NOMO-1 (cell line): Measurements from ENCODE around the gene ARL5A.
"Not testable (repeated sequence)": the region's sequence is repeated elsewhere in the genome, so short reads cannot be mapped to it uniquely, and the experiment has no call there.

Source experiments
- DNase-seq, 2 experiments: peaks; one replicate each; lab custom pipeline; 2025; ENCODE audit not compliant: unreplicated experiment in 2 of 2; lab: John Stamatoyannopoulos, UW

Gene ARL5A, protein sequence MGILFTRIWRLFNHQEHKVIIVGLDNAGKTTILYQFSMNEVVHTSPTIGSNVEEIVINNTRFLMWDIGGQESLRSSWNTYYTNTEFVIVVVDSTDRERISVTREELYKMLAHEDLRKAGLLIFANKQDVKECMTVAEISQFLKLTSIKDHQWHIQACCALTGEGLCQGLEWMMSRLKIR

DNA sequence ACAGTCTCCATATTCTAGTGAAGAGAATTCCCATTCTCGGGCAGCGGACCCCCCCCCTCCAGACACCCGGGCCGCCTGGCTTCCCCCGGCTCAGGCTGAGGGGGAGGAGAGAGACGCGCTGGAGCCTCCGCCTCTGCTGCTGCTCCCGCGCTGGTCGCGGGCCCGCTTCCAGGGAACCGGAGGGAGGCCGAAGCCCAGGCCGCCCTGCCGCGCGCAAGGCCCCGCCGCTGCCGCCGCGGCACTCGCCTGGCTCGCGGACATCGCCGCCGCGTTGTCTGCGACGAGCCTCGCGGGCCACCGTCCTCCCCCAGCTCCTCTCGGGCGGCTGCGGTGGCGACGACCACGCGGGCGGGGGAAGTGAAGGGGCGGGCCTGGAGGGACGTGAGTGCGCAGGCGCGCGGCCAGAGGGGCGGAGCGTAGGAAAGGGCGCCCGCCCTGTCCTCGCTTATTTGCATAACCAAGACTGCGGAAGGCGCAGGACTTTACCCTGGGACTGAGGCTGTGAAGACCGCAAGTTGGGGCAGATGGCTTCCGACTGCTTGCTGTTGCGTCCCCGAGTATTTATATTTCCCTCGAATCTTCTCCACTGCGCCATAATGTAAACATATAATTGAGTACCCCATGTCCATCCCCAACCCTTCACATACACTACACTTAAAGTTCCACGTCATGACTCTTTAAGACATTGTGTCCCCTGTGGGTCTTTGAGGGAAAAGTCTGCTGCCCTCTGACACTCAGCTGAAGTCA, at the start of gene ARL5A:
Gene ARL5A, minus strand, starts transcription at position 279 of the 747 bp plus-strand sequence. Its CDS starts 245 bp downstream, at position 34.
- peak; percentile 90 to 94 for DNase-seq

DNA sequence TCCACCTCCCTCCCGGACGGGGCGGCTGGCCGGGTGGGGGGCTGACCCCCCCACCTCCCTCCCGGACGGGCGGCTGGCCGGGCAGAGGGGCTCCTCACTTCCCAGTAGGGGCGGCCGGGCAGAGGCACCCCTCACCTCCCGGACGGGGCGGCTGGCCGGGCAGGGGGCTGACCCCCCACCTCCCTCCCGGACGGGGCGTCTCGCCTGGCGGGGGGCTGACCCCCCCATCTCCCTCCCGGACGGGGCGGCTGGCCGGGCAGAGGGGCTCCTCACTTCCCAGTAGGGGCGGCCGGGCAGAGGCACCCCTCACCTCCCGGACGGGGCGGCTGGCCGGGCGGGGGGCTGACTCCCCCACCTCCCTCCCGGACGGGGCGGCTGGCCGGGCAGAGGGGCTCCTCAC, 47.4 kb upstream of the ARL5A start:
- not testable (repeated sequence) for DNase-seq

DNA sequence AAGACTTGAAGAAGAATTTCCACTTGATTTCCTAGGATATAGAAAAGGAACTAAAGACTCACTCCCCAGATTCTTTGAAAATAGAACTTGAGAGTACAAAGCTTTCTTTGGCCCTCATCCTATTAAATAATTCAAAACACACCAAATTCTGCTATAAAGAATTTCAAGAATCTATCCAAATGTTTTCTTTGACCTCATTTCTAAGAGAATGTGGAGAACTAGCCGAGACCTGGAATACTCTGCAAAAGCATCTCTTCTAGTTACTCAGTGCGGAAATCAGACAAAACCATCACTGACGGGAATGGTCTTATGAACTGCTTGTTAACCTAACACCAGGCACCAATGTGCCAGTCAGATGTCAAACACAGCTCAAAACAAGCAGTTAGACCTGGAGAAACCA, 44.2 kb upstream of the ARL5A start:
- no peak for DNase-seq

DNA sequence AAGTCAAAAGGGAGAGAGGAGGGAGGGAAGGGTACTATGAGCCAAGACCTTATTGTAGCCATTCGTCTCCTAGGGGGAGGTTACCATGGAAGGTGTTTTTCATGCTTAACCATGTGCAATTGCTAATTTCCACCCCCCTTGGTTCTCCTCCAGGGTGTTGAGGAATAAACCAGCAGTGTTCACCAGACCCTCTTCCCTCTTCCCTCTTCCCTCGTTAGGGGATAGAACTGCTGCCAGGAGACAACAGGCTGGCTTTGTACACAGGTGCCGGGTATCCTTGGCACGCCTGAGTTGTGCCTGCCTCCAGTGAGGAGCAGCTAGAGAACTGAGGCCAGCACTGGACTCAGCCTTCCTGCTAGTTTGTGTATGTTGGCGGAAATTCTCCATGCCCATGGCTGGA, 41.1 kb upstream of the ARL5A start:
- DNase-seq, result no peak

DNA sequence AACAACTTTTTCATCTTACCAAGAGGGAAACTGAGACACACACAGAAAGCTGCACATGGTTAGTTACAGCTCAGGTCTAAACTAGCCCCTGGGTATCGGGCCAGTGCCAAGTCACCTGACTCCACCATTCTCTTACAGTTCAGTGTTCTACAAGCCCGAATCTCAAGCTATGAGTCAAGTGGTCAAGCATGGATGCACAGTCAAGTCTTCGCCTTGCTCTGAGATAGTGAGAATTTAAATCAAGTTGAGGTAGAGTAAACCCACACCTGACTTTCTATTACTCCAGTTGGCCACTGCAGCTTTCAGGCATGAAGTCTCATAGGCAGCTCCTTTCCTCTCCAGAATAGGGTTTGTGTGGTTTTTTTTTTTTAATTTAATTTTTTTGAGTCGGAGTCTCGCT, 34.5 kb upstream of the ARL5A start:
- DNase-seq, result no peak

DNA sequence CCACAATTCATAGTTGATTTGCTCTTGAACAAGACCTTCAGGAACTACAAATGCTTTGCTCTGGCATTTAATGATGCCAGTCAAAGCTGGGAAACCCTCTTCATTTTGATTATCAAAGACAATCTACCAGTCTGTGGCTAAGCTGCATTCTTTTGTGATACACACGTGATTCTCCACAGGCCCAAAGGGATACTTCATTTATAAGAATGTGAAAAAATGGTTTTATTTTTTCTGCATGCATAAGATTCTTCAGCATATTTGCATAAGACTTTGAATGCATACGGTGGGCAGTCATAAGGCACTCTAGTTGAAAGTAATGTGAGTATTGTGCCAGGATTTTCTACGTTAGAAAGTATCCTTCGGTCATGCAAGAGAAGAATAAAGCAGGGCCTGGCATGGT, 33.0 kb upstream of the ARL5A start:
- DNase-seq, result no peak

DNA sequence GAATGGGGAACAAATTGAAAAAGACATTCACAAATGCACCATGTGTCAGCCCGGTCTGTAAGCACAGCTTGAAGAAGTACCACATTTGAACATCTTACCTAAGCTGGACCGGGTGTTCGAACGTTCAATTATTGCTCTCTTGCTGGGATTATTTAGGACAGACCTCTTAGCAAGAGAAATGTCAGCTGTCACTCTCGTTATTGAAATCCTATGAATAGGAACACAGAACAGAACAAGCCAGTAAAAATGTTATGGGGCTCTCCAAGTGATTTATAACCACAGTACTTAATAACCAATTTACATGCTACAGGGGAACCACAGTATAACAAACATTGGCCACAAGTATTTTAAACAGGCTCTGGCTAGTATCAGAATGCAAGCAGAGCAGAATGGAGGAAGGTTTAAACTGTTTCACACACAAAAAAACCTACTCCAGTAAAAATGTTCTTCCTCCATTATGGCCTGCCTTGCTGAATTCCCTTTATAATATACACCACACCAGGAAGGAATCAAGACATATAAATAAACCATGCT, 32.5 kb upstream of the ARL5A start:
- DNase-seq, result no peak

DNA sequence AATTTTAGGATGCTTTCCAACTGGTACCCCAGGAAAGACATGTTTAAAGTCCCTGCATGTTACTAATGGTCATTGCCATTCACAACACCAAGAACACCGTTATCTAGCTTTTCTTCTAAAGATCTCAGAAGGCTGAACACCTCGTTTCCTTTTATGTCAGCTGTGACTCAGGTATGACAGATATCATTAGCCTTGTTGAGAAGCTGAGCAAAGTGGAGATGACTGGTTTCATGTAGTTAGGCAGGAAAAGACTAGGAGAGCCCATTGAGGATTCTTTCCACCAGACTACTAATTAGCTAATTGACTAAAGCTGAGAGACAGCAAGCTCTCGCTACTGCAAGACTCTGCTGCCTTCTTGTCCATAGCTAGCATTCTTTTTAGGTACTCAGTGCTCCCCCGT, 32.0 kb upstream of the ARL5A start:
- DNase-seq, result no peak

DNA sequence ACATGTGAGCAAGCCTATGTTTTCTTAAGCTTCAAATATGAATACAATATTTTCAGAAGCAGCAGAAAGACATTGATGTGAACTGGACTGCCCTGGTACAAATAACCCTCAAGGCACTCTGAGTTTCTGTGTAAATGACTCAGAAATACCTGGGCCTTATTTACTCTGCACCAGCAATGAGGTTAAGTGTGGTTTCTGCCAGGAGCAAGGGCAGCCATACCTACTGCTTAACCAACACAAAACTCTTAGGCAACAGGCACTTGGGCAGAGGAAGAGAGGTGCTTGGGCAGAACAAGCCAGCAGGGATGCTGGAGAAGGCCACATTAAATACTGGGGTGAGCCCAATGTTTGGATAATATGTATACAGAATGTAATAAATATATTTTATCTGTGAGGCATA, 29.4 kb upstream of the ARL5A start:
- no peak for DNase-seq

DNA sequence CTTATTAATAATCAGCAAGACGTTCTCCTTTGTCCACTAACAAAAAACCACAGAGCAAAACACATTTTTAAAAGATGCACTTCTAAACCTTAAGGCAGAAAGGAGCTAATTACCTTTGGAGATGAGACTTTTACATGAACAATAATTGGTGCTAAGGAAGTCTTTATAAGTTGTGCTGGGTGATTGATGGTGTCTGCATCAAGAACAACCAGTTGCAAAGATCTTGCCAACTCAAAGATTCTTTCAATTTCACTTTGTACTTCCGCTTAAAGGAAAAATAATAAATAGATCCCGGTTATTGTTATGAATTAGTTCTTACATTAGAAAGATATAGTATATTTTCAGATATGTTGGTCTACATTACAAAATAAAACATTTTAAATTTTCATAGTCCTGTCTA, 26.9 kb upstream of the ARL5A start:
- DNase-seq, result peak; percentile 4 to 66

DNA sequence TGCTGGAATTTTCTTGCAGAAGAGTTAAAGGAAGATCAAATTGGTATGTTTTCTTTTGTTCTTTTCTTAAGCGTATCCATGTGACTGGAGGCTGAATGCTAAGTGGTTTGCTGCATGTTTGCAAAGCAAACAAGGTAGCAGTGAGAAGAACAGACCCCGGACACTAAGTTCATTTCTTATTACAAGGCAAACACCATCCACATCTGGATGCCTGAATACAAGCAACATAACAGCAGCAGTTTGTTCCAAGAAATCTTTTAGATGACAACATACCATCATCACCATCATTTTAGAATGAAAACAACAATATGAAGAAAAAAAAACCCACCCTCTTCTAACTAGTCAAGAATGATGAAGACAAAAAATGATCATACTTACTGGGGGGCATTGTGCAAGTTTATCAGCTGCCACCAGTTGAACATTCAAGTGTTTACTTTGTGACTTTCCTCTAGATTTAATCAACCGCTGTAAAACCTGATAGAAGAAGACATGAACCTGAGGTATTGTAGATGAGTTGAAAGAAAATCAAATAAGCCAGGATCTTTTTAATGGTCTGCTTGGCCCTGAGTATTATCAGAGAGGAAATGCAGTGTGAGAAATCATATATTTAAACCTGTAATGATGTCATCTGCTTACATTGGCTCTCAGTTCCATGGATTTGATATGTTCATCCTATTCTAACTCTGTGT, 25.0 kb upstream of the ARL5A start:
- no peak for DNase-seq

DNA sequence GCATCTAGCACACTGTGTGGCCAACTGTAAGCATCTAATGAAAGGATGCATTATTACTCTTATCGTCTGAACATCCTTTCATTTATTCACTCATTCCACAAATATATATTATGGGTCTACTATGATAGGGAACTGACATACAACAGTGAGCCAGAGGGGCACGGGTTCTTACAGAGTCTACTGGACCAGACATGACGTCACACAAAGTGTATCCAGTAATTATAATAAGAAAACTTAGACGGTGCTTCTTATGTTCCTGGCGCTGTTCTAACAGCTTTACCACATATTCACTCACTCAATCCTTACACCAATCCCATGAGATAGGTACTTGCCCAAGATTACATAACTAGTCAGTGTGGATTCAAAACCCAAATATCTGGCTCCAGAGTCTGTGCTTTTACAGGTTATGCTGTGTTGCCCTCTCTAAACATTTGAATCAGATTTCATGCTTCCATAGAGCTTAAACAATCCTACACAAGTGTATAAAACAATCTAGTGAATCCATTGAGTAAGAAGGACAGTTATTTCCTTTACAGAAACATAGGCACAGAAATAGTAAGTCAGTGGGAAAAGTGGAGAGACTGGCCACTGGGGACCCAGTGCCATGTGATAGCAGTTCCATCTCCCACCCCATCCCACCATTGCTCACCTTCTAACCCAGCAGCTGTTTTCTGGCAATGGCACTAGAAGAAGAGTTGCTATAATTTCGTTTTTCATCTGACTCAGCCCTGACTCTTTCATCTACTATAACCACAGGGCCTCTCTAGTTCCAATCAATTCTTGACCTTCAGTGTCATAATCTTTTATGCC, 24.2 kb upstream of the ARL5A start:
- DNase-seq, result no peak

DNA sequence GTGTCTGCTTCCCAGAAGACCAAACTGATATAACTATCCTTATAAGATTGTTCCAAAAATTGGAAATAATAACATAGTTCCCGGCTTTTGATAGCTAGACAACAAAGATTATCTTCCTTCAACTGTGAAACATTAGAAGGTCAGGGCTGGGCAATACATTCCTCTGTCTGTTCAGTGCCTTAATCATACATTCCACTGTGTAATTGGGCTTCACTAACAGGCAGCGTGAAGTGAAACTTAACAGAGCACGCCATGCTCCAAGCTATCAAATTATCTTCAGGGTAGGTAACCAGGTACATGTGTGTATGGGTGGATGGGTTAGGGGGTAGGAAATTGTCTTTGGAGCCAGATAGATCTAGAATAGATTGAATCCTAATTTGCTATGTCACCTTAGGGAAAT, 23.5 kb upstream of the ARL5A start:
- DNase-seq, result no peak

DNA sequence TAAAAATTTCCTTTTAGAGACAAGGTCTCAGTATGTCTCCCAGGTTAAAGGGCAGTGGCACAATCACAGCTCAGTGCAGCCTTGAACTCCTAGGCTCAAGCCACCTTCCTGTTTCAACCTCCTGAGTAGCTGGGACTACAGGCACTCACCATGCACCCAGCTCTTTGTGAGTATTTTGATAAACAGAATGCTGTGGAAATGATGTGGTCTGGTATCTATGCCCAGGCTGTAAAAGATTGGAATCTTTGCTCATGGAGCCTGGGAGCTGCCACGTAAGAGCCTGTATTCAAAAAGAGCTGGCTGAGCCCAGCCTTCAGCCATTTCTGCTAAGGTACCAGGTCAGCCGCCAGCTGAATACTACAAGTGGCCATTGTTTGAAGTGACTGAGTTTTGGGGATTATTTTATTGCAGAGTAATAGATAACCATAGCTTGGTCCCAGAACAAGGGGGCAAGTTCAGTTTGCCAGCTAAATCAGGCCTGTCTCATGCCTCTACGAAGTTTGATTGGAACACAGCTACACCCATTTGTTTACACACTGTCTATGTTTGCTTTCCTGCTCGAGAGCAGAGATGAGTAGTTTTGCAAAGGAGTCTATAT, 21.3 kb upstream of the ARL5A start:
- no peak for DNase-seq

DNA sequence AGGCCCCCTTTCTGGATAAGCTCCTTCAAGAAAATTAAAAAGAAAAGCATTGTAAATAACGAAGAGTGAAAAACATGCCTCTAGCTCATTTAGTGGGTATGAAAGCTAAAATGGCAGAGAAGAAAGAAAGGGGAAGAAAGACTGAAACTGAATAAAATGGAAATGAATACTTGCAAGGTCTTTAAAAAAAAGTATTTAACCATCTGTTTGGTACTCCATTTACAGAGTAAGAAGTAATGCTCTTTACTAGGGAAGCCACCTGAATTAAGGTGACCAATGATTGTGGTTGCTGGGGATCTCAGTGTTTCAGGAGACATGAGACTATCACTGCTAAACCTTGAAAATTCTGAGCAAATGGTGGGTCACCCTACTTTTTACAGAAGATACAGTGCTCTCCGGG, 17.7 kb upstream of the ARL5A start:
- no peak for DNase-seq

DNA sequence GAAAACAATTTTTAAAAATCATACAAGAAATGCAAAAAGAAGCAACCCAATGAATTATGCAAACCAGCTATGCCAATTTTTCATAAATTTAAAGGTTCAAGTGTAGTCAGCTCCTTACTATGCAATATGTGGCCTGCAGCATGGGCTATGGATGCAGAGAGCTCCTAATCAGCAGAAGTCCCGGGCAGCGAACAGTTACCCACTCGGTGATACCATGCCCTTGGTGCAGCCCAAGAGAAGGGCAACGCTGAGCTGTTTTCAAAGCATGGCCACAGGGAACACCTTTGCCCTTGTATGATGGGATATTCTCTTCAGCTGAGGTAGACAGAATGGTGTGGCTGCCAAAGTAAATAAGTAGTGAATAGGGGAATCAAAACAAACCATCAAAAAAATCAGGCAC, 17.3 kb upstream of the ARL5A start:
- DNase-seq, result no peak

DNA sequence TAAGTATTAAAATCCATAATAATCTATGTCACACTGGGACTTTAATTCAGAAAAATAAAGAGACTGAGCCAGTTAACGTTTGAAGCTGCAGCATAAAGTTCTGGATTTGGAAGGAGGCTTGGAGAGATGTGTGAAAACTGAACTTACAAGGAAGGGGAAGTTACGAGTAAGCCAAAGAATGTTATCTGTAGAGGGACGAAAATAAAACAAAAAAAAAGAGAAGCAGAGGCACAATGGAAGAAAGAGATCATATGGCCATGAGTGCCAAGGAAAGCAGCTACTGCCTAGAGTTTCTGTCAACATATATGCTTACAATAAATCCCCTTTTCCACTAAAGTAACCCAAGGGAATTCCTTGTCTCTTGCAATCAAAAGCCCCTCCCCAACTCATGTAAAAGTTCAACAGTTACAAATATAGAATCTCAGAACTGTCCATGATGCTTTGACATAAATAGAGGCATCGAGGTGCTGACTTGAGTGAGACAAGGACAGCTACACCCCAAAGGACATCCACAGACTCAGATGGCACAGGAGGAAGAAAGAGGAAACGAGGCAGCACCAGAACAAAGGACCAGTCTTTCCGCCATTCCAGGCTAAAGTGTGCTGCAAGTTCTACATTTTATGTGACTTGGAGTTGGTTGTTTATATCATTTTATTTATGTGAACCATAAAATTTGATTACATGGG, 16.1 kb upstream of the ARL5A start:
- DNase-seq, result peak; percentile 0 to 27

DNA sequence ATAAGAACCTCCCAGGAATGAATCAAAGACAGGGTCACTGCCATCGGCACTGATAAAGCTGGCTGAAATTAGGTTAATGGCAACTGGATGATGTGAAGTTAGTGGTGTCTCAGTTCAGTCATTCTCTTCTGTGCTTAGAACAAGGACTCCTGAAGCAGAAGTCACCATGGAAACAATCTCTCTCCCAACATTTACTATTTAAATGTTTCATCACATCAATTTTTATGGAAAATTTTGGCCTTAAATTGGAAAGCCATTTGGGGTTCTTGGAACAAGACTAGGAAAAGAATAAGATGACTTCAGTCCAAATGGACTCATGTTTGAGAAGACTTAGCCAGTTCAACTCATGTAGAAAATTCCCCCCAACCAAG, 15.5 kb upstream of the ARL5A start:
- DNase-seq, result no peak

DNA sequence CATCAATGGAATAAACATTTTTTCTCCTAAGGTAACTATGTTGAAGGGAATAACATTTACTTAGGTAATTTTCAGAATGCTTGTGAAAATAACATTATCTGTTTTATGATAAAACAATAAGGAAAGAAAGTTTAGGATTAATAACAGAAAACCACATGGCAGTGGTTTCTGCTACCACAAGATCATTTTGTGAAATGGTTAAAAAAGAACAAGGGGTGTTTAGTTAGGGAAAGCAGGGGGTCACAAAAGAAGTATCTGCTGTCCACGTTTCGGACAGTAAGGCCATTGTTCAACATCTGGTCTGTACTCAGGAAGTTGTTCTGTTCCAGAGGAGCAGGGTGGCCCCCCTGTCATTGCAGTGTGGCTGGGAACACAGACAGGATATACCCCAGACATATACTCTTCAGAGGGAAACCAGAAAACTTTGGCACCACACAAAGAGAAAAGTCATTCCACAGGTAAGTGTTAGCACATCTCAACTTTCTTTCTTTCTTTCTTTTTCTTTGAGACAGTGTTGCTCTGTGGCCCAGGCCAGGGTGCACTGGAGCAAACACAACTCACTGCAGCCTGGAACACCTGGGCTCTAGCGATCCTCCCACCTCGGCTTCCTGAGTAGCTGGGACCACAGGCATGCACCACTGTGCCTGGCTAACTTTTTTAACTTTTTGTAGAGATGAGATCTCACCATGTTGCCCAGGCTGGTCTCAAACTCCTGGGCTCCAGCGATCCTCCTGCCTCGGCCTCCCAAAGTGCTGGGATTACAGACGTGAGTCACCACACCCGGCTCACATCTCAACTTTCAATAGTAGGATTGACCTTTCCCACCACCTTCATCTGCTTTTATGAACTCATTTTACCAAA, 14.8 kb upstream of the ARL5A start:
- no peak for DNase-seq
